Fibroblast of lung (primary cell): Measurements from ENCODE around the gene PLD5. TPM values are rescaled to one million over a fixed set of nuclear protein-coding genes. Genes with fewer than 3 reads are reported as not detected.
"Not testable (repeated sequence)": the region's sequence is repeated elsewhere in the genome, so short reads cannot be mapped to it uniquely, and the experiment has no call there.

Experiments used
- DNase-seq, 2 donors: peaks; one replicate each; pipeline versions ENCODE4 v3.0.0 to v3.0.0-alpha.2; 2010; ENCODE audit warnings: low read depth in 2 of 2
- H2AFZ ChIP-seq: 2 replicates; pipeline ENCODE4 v1.5.1; 2012; ENCODE audit warnings: low read length, control low read depth, inconsistent platforms
- H3K27ac ChIP-seq: 2 replicates; pipeline ENCODE4 v1.5.1; 2011; ENCODE audit warnings: low read length, control low read depth; ENCODE audit not compliant: insufficient read depth
- H3K27me3 ChIP-seq: 2 replicates; pipeline ENCODE4 v1.5.1; 2011; ENCODE audit warnings: mild to moderate bottlenecking, low read length; ENCODE audit not compliant: control insufficient read depth, insufficient read depth
- H3K36me3 ChIP-seq: 2 replicates; pipeline ENCODE4 v1.5.1; 2011; ENCODE audit warnings: low read length; ENCODE audit not compliant: control insufficient read depth, insufficient read depth
- H3K4me1 ChIP-seq: 2 replicates; pipeline ENCODE4 v1.5.1; 2011; ENCODE audit warnings: low read length; ENCODE audit not compliant: control insufficient read depth, insufficient read depth; ENCODE audit errors: extremely low read depth
- H3K4me2 ChIP-seq: 2 replicates; pipeline ENCODE4 v1.5.1; 2011; ENCODE audit warnings: low read length, control low read depth; ENCODE audit not compliant: insufficient read depth; ENCODE audit errors: extremely low read depth
- H3K4me3 ChIP-seq, 4 experiments: fragments of 200-600 bp in 1 of 4; sonication (generic) in 1 of 4; replicated peaks in 1 of 4; 2 replicates each; pipeline ENCODE4 v1.5.1; 2011 to 2016; ENCODE audit warnings: low read length in 4 of 4, low read depth in 3 of 4, mild to moderate bottlenecking in 3 of 4, control low read depth in 2 of 4, inconsistent platforms in 1 of 4, mixed read lengths in 1 of 4; ENCODE audit not compliant: insufficient read depth in 1 of 4; ENCODE audit errors: control extremely low read depth in 1 of 4
- H3K79me2 ChIP-seq: 2 replicates; pipeline ENCODE4 v1.5.1; 2012; ENCODE audit warnings: mild to moderate bottlenecking, low read length, inconsistent platforms; ENCODE audit not compliant: control insufficient read depth, insufficient read depth
- H3K9ac ChIP-seq: 2 replicates; pipeline ENCODE4 v1.5.1; 2011; ENCODE audit warnings: mild to moderate bottlenecking, low read length, control low read depth; ENCODE audit not compliant: insufficient read depth
- H3K9me3 ChIP-seq: 2 replicates; pipeline ENCODE4 v1.5.1; 2012; ENCODE audit warnings: low read depth, low read length; ENCODE audit not compliant: control insufficient read depth, insufficient read depth
- H4K20me1 ChIP-seq: 2 replicates; pipeline ENCODE4 v1.5.1; 2011; ENCODE audit warnings: low read length; ENCODE audit not compliant: control insufficient read depth, insufficient read depth; ENCODE audit errors: extremely low read depth
- CTCF ChIP-seq, 2 donors: IDR thresholded peaks in 1 of 2; conservative IDR thresholded peaks in 1 of 2; 1 replicate in 1 of 2; 2 replicates in 1 of 2; pipeline ENCODE4 v1.5.1; 2011 to 2012; ENCODE audit warnings: low read length in 2 of 2, control low read depth in 1 of 2, inconsistent platforms in 1 of 2, low read depth in 1 of 2, mild to moderate bottlenecking in 1 of 2
- EZH2 ChIP-seq: IDR thresholded peaks from 2 replicates; pipeline ENCODE4 v1.5.1; 2012; ENCODE audit warnings: low read length, control low read depth, mild to moderate bottlenecking; ENCODE audit errors: missing control alignments
- polyA plus RNA-seq, 2 donors: library from polyadenylated mRNA; depleted of rRNA in 1 of 2; stranded (reverse) in 1 of 2; unstranded in 1 of 2; fragments of >200 nt; gene quantifications; 2 replicates each; pipeline ENCODE4 v1.2.1, GENCODE V29; 2011 to 2012; ENCODE audit warnings: missing spikeins in 1 of 2
- total RNA-seq: library from RNA; depleted of rRNA; stranded (reverse); fragments of >200 nt; gene quantifications from 2 replicates; pipeline ENCODE4 v1.2.1, GENCODE V29; 2014

The PLD5 gene
- total and polyA plus RNA-seq, 2 donors (not counting 1 experiment from before 2014, with no cell fraction given) = under 0.01 to 0.02 TPM

GRCh38 chr1:242391896-242392295 lies 132.6 kb downstream of the PLD5 start:
- H3K79me2 ChIP-seq = no peaks in the 10 kb centered on the region
- H3K9ac ChIP-seq = no peak overlapping the region
- H3K27ac ChIP-seq = no peak overlapping the region
- no peaks in the 10 kb centered on the region for H3K9me3 ChIP-seq
- no peaks in the 10 kb centered on the region for H3K4me1 ChIP-seq
- no peak for TF ChIP-seq CTCF (conservative IDR thresholded peaks at IDR 0.05 in 1 of 2, IDR thresholded peaks at IDR 0.05 in 1 of 2; ENCODE audit: low read depth in 1 of 2, low read length in 2 of 2)
- TF ChIP-seq EZH2 = no peak
- H3K27me3 ChIP-seq = no peaks in the 10 kb centered on the region
- no peak overlapping the region for H2AFZ ChIP-seq
- no peaks in the 10 kb centered on the region for H4K20me1 ChIP-seq
- no peak overlapping the region for H3K4me2 ChIP-seq
- no peak for DNase-seq
- H3K36me3 ChIP-seq = no peaks in the 10 kb centered on the region
- no peak overlapping the region for H3K4me3 ChIP-seq

GRCh38 chr1:242376121-242376520 lies 148.4 kb downstream of the PLD5 start:
- H3K4me2 ChIP-seq, H3K9ac ChIP-seq, H3K27me3 ChIP-seq, H3K36me3 ChIP-seq, DNase-seq, H3K4me1 ChIP-seq, H2AFZ ChIP-seq, H3K9me3 ChIP-seq, H3K4me3 ChIP-seq, H3K27ac ChIP-seq, H4K20me1 ChIP-seq, H3K79me2 ChIP-seq: not testable (repeated sequence)

GRCh38 chr1:242350446-242350845 lies 174.1 kb downstream of the PLD5 start:
- H3K27me3 ChIP-seq, H3K4me1 ChIP-seq, H3K79me2 ChIP-seq, H3K4me2 ChIP-seq, H3K9me3 ChIP-seq, H4K20me1 ChIP-seq, H3K27ac ChIP-seq, H3K36me3 ChIP-seq, H2AFZ ChIP-seq, H3K9ac ChIP-seq, H3K4me3 ChIP-seq: not testable (repeated sequence)
- DNase-seq = peak in 1 of 2 donors; percentile 0

- Histone ChIP-seq H3K79me2 (no peaks in the 10 kb centered on the region), H3K4me2 (no peak overlapping the region), H3K36me3 (no peaks in the 10 kb centered on the region), H3K9ac (no peak overlapping the region), H4K20me1 (no peaks in the 10 kb centered on the region), H3K9me3 (no peaks in the 10 kb centered on the region), H3K27ac (no peak overlapping the region), H3K4me1 (no peaks in the 10 kb centered on the region), H3K27me3 (no peaks in the 10 kb centered on the region), H3K4me3 (no peak overlapping the region), H2AFZ (no peak overlapping the region)
- TF ChIP-seq CTCF (conservative IDR thresholded peaks at IDR 0.05 in 1 of 2, IDR thresholded peaks at IDR 0.05 in 1 of 2; ENCODE audit: low read depth in 1 of 2, low read length in 2 of 2) (no peak), EZH2 (no peak)
- DNase-seq = no peak
These were observed 174.9 kb downstream of the PLD5 start for GRCh38 chr1:242349636-242350035.

- H3K4me3 ChIP-seq, H3K4me1 ChIP-seq, H3K4me2 ChIP-seq, H3K36me3 ChIP-seq, H3K9me3 ChIP-seq, H2AFZ ChIP-seq, H3K27me3 ChIP-seq, H4K20me1 ChIP-seq, H3K27ac ChIP-seq, DNase-seq, H3K79me2 ChIP-seq, H3K9ac ChIP-seq: not testable (repeated sequence)
These were observed 193.6 kb downstream of the PLD5 start for GRCh38 chr1:242330865-242331264.
